ENCODE data around the gene SIGLEC14. TPM values are rescaled to one million over a fixed set of nuclear protein-coding genes. Genes with fewer than 3 reads are reported as not detected.

Gene SIGLEC14
- total RNA-seq, 1 donor from 2014 or later: not detected

- H3K36me3 Mint-ChIP-seq (ENCODE audit: low read depth, unreplicated experiment): peaks cover 32% of the 10 kb centered on the region
- H3K4me3 ChIP-seq (ENCODE audit: insufficient read depth, low read depth, low read length): peak overlapping the region; percentile 89
- H3K4me1 Mint-ChIP-seq (ENCODE audit: low read depth, unreplicated experiment): peaks cover 36% of the 10 kb centered on the region
- no peak for FAIRE-seq
- H3K4me2 ChIP-seq (ENCODE audit: low read length): peak overlapping the region; percentile 100
- no peaks in the 10 kb centered on the region for H3K27me3 ChIP-seq (ENCODE audit: insufficient read depth, low read length)
- no peaks in the 10 kb centered on the region for H3K27me3 Mint-ChIP-seq (ENCODE audit: low read depth, unreplicated experiment)
- no peak overlapping the region for H3K27ac ChIP-seq (ENCODE audit: low read depth, low read length)
- peaks cover 28% of the 10 kb centered on the region for H3K4me1 ChIP-seq (ENCODE audit: insufficient read depth, low read length)
- H3K4me3 Mint-ChIP-seq (ENCODE audit: unreplicated experiment): peak overlapping the region; percentile 90
- peaks cover 73% of the 10 kb centered on the region for H4K20me1 ChIP-seq (ENCODE audit: insufficient read depth, low read length)
- H3K36me3 ChIP-seq (ENCODE audit: insufficient read depth, low read length): peaks cover 21% of the 10 kb centered on the region
- no peaks in the 10 kb centered on the region for H3K9me3 Mint-ChIP-seq (ENCODE audit: unreplicated experiment)
- H3K27ac Mint-ChIP-seq (ENCODE audit: unreplicated experiment): no peak overlapping the region
- H2AFZ ChIP-seq (ENCODE audit: low read depth, low read length): no peak overlapping the region
- peak overlapping the region; percentile 96 for H3K9ac ChIP-seq (ENCODE audit: low read length)
- no peak for DNase-seq (ENCODE audit: low read depth)
- no peaks in the 10 kb centered on the region for H3K9me3 ChIP-seq (ENCODE audit: insufficient read depth, low read depth, low read length)
- H3K79me2 ChIP-seq (ENCODE audit: insufficient read depth, low read length): peaks cover 93% of the 10 kb centered on the region
- TF ChIP-seq CTCF (IDR thresholded peaks at IDR 0.05; ENCODE audit: insufficient read depth, low read depth, low read length) (no peak), EZH2 (IDR thresholded peaks at IDR 0.05; ENCODE audit: insufficient read depth, low read length) (no peak)
Observed at GRCh38 chr19:51692468-51692867, 45.8 kb upstream of the SIGLEC14 start.

GRCh38 chr19:51691584-51692428 lies 45.2 kb upstream of the SIGLEC14 start:
- Histone ChIP-seq H2AFZ (ENCODE audit: low read depth, low read length) (no peak overlapping the region), H3K9me3 (ENCODE audit: insufficient read depth, low read depth, low read length) (no peaks in the 10 kb centered on the region), H3K27ac (ENCODE audit: low read depth, low read length) (peak overlapping the region; percentile 89), H3K9ac (ENCODE audit: low read length) (peak overlapping the region; percentile 96), H3K4me2 (ENCODE audit: low read length) (peak overlapping the region; percentile 100), H3K4me3 (ENCODE audit: insufficient read depth, low read depth, low read length) (peak overlapping the region; percentile 89), H4K20me1 (ENCODE audit: insufficient read depth, low read length) (peaks cover 68% of the 10 kb centered on the region), H3K27me3 (ENCODE audit: insufficient read depth, low read length) (no peaks in the 10 kb centered on the region), H3K36me3 (ENCODE audit: insufficient read depth, low read length) (peaks cover 14% of the 10 kb centered on the region), H3K79me2 (ENCODE audit: insufficient read depth, low read length) (peaks cover 87% of the 10 kb centered on the region), H3K4me1 (ENCODE audit: insufficient read depth, low read length) (peaks cover 30% of the 10 kb centered on the region)
- Mint-ChIP-seq H3K27me3 (ENCODE audit: low read depth, unreplicated experiment) (no peaks in the 10 kb centered on the region), H3K4me1 (ENCODE audit: low read depth, unreplicated experiment) (peaks cover 38% of the 10 kb centered on the region), H3K9me3 (ENCODE audit: unreplicated experiment) (no peaks in the 10 kb centered on the region), H3K4me3 (ENCODE audit: unreplicated experiment) (peak overlapping the region; percentile 90), H3K36me3 (ENCODE audit: low read depth, unreplicated experiment) (peaks cover 28% of the 10 kb centered on the region), H3K27ac (ENCODE audit: unreplicated experiment) (peak overlapping the region; percentile 82)
- no peak for TF ChIP-seq EZH2 (IDR thresholded peaks at IDR 0.05; ENCODE audit: insufficient read depth, low read length)
- TF ChIP-seq CTCF (IDR thresholded peaks at IDR 0.05; ENCODE audit: insufficient read depth, low read depth, low read length): no peak
- DNase-seq (ENCODE audit: low read depth) (no peak), FAIRE-seq (no peak)

Data from astrocyte (in vitro differentiated cells and primary cell).